Pons (tissue), 1 donor: Measurements from ENCODE around the gene RIPOR3.
"Not testable (repeated sequence)": the region's sequence is repeated elsewhere in the genome, so short reads cannot be mapped to it uniquely, and the experiment has no call there.

Experiments
- DNase-seq: peaks from one replicate; pipeline ENCODE4 v3.0.0-alpha.2; 2016; ENCODE audit warnings: low spot score

The RIPOR3 gene

DNA sequence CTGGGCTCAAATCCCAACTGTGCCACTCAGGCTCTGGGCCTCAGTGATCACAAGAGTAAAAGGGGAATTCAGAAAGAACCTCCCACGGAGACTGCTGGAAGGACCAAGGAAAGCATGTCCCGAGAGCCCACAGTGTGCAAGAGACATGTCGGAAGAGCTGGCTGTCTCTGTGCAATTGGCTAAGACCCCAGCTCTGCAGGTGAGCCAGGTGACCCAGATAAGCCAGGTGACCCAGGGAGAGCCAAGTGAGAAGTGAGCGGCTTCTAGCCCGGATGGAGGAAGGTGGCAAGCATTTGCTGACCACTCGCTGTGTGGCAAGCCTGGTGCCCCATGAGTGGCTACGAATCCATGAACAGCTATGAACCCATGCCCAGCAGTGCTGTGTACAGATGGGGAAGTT is 59.1 kb downstream of the RIPOR3 start:
- DNase-seq, result no peak

DNA sequence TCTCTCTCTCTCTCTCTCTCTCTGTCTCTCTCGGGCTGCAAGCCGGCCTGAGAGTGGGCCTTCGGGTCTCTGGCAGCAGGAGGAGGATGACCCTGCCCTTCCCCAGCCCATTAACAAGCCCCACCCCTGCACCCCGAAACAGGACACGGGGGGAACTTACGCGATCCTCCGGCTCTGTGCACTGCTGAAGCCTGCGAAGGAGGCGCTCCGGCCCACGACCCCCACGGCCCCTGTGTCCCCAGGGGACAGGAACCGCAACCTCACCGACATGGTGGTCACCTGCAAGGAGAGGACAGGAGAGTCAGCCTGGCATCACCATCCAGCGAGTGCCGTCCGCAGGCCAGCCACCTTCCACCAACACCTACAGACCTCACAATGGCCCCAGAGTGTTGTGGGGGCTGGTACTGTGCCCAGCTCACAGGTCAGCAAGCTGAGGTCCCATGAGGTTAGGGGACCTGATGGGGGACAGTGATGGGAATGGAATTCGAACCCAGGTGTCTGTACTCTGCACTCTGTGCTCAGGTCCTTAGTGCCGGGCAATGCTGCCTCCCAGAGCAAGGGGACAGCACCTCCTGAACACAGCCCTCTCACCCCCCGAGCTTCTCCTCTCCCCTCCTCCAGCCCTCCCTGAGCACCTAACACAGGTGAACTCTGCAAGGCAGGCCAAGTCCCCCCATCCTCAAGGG is 60.6 kb downstream of the RIPOR3 start:
- no peak for DNase-seq

DNA sequence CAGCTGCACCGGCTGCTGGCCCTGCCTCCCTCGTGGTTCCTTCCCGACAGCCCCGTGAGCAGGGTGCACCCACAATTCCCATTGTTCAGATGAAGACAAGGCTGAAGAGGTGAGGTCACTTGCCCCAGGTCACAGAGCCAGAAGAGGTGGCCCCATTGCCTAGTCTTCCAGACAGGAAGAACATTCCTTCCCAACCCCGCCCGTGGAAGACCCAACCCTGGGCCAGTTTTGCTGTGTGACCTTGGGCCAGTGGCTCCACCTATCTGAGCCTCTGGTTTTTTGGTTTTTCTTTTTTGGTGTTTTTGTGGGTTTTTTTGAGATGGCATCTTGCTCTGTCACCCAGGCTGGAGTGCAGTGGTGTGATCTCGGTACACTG is 61.7 kb downstream of the RIPOR3 start:
- no peak for DNase-seq

DNA sequence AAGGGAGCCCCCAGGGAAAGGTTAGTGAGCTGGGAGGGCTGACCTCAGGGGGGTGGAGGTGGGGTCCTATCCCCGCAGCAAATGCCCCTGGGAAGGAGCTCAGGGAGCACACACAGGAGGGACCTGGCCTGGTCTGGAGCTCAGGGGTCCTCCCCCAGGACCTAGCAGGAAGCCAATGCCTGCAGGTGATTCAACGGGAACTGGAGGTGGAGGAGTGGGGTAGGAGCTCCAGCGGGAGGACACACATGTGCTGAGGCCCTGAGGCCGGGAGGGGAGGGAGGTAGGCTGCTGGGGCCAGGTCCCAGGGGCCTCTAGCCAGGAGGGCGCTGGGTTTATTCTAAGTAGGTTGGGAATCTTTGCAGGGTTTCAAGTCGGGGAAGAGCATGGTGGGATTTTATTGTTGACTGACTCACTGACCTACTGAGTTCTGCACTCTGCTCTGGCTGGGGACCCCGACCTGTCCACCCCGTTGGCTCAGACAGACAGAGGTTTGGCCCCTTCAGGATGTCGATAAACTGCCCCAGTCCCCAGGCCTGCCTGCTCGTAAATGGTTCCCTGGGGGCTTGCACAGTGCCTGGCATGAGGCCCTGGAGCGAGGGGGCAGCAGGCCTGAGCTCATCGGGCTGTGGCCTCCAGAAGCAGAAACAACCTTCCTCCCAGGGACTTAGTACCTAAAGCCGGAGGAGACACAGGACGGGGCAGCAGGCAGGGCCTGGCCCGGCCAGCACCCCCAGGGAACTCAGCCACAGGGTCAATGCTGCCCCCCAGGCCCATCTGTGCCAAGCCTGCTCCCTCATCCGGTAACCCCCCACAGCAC is 62.3 kb downstream of the RIPOR3 start:
- DNase-seq, result no peak

DNA sequence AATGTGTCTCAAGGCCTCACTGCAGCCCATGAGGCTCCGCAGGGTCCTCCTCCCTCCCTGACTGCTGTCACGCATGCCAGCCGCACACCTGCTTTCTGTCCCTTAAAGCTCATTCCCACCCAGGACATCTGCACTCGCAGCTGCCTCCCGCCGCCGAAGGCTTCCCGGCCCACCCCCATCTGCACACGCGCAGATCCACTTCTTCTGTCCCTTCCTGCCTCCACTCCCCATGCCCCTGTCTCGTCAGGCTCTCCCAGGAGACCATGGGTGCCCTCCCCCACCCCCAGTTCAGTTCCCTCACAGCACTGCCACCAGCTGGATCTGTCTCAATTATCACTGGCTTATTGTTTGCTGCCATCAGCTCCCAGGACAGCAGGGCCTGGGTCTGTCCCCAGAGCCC is 63.0 kb downstream of the RIPOR3 start:
- peak; percentile 29 for DNase-seq

DNA sequence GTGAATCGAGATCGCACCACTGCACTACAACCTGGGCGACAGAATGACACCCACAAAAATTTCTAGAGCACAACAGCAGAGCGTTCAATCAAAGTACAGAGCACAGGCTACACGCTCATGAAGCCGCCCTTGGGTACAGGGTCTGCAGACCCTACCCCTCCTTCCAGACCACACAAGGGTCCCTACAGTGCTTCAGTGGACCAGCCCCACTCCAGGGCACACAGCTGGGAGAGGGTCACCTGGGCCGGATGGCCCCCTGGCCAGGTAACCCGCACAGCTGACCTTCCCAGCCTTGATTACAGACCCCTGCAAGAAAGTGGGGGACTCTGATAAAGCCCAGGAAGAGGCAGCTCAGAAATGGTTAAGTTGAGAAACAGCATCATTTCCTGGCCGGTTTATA is 63.6 kb downstream of the RIPOR3 start:
- DNase-seq, result no peak

DNA sequence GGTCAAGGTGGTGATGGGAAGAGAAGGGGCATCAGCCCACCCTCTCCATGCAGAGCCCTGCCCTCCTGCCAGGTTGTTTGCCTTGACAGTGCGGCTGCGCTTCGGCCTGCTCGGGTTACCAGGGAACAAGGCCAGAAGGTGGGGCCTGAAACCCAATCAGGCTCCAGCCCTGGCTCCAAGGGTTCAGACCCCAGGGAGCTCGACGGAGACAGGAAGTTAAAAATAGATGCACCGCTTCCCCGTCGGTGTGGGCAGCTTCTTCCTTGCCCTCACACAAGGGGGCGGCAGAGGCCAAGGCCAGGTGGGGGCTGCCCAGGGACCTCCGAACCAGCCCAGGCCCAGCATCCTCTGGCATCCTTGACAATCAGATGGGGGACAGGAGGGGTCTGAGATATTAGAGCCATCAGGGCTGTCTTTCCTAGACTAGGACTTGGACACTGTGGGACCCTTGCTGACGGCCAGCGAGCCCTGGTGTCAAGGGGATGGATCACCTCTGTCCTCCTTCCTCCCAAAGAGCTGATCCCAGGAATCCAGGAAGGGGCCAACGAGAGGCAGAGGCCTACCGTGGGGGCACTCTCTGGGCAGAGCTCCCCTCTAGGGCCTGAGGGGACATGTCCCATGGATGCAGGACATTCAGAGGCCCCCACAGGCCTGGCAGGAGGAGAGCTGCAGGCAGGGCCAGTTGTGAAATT is 65.2 kb downstream of the RIPOR3 start:
- DNase-seq, result no peak

DNA sequence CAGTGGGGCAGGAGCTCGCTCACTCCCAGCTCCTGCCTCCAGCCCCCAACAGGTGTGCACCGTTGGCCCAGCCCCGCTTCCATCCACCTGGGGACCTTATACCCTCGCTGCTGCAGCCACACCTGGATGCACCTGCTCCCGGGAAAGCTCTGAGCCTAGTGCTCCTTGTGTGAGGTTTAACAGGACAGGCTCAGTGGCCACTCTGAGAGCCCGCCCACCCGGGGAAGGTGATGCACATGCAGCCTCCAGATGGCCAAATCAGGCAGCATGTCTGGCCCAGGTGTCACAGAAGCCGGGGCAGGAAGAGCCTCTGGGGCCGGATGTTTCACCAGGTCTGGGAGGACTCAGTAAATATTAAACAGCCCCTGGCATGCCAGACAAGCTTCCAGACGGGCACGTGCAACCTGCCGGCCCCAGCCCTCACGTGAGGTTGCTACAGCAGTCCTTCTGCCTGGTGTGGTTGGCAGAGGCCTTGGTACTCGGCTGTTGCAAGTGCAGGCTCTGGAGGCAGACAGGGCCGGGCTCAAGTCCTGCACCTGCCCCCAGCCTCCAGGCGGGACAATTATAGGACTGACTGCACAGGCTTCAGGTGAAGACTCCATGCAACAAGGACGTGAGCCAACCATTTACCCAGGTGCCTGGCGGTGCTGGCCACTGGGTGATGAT is 66.9 kb downstream of the RIPOR3 start:
- no peak for DNase-seq

DNA sequence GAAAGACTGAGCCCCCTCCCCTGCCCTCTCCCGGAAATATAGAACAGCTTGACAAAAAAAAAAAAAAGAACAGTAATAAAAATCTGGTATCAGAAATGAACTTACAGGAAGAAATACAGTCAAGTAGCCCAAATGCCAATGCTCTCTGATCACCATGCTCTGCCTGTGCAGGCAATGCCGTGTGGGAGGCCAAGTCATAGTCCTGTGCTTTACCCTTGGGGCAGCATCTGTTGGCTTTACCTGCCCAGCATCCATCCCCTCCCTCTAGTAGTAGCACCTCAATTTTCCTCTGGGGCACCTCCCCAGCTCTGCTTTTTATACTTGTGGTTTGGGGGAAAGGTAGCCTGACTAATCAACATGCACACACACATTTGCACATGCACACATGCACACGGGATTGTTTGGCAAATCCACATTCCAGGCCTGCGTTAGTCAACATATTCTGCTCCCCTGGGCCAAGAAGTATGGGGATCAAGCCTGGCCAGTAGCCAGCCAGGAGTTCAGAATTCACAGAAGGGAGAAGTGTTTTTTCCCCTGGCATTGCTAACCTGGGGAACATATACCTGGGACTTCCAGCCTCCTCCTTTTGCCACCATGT is 70.2 kb downstream of the RIPOR3 start:
- no peak for DNase-seq

DNA sequence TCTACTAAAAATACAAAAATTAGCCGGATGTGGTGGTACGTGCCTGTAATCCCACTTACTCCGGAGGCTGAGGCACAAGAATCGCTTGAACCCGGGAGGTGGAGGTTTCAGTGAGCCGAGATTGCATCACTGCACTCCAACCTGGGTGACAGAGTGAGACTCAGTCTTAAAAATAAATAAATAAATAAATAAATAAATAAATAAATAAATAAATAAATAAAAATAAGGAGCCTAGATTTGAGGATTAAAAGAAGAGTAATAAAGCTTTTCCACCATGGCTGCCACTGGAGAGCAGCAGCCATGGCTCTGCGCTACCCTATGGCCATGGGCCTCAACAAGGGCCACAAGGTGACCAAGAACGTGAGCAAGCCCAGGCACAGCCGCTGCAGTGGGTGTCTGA is 70.9 kb downstream of the RIPOR3 start:
- not testable (repeated sequence) for DNase-seq

DNA sequence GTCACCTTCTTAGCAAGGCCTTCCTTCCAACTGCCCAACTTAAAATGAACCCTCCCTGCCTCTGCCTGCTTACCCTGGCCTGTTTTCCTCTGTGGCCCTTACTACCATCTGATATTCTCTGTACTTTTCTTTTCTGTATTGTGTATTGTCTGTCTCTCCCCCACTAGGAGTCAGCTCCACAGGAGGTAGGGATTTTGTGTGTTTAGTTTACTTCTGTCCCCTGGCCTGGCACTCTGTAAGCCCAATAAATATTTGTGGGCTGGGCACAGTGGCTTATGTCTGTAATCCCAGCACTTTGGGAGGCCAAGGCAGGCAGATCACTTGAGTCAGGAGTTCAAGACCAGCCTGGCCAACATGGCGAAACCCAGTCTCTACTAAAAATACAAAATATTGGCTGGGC is 72.8 kb downstream of the RIPOR3 start:
- DNase-seq, result no peak

DNA sequence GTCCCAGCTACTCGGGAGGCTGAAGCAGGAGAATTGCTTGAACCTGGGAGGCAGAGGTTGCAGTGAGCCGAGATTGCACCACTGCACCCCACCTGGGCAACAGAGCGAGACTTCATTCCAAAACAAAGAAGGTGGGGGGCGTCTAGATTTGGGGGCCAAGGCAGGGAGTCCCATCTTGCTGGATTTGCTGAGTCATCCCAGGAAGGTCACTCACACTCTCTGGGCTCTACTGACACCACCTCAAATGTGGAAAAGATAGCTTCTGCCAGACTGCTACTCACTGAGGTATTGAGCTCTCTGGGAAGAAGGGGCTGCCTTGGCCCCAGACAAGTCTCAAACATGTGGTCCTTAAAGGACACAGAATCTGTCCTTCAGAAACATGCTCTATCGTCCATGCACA is 74.3 kb downstream of the RIPOR3 start:
- no peak for DNase-seq

DNA sequence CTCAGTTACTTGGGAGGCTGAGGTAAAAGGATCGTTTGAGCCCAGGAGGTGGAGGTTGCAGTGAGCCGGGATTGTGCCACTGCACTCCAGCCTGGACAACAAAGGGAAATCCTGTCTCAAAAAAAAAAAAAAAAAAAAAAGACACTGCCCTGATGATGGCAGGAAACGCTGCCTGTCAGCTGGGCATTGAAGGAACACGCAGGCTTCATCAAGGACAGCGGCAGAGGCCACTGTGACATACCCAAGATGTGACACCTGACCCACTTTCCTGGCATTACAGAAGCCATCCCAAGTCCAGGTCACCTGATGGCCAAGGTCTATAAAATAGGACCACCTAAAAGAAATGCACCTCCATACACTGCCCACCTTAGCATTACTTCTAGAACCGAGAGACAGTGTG is 75.9 kb downstream of the RIPOR3 start:
- DNase-seq, result no peak

DNA sequence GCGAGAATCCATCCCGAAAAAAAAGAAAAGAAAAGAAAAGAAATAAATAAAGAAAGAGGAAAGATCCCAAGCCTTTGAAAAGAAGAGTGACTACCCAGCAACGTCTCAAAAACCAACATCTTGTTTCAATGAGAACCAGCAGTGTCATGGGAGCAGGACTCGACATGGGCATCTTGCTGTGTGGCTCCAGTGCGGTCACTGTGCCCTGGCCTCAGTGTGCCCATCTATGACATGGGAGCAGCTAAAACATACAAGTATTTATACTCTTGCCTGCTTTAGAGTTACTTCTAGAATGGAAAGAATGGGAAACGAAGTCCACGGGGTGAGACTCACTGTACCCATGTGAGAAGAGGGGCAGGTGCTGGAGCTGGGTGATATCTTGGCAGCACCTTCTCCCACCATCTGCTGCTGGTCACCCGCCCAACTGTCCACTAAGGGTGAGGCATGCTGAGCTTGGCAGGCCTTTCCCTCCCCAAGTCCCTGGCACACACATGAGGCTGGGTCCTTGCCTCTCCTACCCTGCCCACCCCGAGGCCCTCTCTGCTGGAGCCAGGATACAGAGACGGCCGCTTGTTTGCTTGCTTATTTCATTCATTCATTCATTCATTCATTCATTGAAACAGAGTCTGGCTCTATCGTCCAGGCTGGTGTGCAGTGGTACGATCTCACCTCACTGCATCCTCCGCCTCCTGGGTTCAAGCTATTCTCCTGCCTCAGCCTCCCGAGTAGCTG is 77.7 kb downstream of the RIPOR3 start:
- no peak for DNase-seq

DNA sequence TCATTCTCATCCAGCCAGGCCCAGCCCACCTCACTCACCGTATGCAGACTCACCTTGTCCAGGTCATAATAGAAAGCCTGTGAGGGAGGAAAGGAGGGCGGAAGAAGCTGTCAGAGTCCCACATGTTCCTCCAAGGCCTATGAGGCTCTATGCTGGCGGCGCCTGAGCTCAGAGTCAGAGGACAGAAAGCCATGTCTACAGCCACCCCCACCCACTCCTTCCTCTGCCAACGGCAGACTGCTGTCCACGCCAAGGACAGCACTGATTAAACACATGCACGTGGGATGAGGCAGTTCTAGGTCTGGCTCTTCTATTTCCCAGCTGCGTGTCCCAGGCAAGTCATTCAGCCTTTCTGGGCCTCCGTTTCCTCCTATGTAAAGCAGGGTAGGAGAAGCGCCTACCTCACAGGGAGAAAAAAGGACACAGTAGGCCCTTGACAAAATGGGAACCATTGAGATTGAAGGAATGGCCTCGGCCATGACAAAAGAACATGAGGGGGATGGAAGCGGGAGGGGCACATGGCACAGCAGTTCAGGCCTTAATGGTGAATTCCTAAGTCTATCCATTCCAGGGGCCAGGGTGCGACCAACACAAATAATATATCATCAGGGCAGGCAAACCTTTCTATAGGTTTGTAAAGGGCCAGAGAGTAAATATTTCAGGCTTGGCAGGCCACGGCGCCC is 80.1 kb downstream of the RIPOR3 start:
- DNase-seq, result no peak

DNA sequence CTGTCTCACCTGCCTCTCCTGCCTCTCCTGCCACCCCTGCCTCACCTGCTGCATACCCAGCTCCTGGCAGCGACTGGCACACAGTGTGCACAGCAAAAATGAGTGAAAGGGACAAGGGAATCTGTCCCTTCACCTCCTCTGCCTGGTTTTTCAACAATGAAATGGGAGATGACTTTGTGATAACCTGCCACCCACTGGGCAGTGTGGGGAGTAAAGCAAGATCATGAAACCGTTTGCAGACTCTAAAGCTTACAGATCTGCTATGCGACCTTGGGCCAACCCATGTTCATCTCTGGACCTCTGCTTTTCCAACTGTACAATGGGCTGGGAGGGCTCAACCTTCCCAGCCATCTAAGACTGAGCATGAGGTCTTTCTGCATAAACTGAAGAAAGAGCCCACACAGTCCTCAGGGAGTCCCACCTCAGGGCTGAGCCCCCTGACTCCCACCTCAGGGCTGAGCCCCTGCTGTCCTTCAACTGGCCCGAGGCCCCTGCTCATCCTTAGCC is 81.1 kb downstream of the RIPOR3 start:
- no peak for DNase-seq

DNA sequence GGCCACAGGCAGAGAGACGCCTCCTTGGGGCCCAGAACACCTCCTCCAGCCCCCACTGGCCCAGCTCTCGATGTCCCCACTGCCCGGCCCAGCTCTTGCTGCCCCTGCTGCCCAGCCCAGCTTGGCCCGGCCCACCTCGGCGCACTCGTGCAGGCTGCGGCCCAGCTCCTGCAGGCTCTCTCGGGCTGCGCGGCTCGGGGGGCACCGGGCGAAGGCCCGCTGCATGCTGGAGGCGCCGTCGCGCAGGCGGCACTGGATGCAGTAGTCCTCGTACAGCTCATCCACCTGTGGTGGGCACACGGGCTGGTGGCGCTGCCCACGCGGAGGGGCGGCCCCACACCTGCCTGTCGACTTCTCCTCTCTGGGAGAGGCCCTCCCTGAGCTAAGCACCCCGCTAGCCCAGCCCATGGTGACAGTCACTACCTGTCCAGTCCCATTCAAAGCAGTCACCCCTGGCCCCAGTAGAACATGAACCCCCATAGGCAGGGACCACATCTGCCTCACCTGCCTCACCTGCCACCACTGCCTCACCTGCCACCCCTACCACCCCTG is 81.8 kb downstream of the RIPOR3 start:
- DNase-seq, result no peak

DNA sequence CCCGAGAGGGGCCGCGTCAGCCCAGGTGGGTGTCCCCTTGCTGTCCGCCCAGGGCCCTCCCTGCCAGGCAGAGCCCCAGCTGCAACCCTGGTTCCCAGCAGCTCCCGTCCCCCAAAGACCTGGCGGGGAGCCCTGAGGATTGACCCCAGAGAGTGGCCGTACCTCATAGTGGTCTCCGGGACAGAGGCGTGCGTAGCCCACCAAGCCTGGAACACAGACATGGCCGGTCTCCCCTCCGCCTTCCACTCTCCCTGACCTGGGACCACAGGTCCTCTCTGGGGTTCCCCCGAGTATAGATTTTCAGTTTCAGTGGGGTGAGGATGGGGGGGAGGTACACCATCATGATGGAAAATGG is 82.6 kb downstream of the RIPOR3 start:
- DNase-seq, result no peak

DNA sequence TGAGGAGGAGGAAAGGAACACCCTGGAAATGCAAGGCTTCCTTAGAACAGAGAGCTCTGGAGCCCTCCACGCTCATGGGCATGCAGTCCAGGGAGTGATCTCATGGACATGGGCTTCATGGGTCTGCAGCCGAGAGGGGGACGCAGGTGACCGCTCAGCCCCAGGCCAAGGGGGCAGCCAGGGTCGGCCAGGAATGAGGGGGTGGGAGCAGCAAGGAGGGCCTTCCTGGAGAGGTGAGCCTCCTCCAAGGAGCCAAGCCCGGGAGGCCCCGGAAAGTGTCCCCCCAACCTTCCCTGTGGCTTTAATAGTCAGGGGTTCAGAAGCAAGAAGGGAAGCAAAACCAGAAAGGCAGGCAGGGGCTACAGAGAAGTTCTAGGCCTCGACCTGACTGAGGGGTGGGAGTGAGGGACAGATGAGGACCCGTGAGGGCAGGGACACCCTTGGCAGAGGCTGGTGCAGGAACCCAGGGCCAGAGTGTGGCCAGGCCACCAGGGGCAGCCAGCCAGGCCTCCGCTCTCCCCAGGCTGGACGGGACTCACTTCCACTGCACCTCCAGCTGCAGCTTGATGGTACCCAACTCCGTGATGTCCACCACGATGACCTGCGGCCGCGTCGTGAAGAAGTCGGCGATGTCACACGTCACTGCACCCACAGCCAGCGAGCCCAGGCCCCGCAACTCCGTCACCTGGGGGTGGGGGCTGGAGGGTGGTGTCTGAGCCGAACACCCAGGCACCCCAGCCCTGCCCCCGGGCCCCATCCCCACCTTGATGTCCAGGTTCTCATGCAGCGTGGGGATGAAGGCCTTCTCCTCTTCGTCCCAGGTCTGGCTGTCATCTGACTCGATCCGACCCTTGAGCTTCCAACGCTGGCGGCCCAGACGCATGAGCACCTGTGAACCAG is 83.2 kb downstream of the RIPOR3 start:
- no peak for DNase-seq
